ENCODE data around the gene SMPD3.

DNA sequence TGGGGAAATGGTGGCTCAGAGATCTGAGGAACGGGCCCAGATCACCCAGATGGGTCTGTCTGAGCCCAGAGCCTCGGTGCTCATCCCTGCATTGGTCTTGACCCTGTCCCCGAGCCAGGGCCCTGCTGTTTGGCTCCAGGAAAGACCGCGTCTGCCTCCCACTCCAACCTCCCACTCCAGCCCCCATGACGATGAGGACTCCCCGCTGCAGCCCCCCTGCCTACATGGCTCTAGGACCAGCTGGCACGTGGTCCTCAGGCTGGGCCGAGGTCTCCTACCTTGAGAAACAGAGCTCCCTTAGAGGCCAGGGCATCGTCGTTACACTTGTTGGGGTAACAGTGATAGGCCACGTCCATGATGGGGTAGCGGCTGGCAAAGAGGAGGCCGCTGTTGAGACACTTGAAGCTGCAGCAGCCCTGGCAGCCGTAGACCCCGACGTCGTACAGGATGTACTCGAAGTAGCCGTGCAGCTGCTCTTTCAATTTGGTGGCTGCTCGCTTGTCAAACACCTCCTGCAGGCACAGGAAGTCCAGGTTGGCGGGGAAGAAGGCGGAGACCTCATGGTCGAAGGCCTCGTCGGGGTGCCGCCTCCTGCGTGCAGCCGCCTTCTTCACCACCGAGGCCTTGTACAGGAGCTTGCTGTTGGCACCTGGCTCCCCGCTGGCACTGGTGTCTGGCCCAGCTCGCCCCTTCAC is 77.6 kb downstream of the SMPD3 start:
- TF ChIP-seq, protein P1, sequence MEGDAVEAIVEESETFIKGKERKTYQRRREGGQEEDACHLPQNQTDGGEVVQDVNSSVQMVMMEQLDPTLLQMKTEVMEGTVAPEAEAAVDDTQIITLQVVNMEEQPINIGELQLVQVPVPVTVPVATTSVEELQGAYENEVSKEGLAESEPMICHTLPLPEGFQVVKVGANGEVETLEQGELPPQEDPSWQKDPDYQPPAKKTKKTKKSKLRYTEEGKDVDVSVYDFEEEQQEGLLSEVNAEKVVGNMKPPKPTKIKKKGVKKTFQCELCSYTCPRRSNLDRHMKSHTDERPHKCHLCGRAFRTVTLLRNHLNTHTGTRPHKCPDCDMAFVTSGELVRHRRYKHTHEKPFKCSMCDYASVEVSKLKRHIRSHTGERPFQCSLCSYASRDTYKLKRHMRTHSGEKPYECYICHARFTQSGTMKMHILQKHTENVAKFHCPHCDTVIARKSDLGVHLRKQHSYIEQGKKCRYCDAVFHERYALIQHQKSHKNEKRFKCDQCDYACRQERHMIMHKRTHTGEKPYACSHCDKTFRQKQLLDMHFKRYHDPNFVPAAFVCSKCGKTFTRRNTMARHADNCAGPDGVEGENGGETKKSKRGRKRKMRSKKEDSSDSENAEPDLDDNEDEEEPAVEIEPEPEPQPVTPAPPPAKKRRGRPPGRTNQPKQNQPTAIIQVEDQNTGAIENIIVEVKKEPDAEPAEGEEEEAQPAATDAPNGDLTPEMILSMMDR (conservative IDR thresholded peaks at IDR 0.05; ENCODE audit: low read length), result no peak
- TF ChIP-seq EZH2phosphoT487 (IDR thresholded peaks at IDR 0.05; ENCODE audit: borderline replicate concordance), result no peak

All from Loucy (cell line).